Esophagus muscularis mucosa (tissue), 4 donors: ENCODE data around the gene HS1BP3. TPM values are rescaled to one million over a fixed set of nuclear protein-coding genes. Genes with fewer than 3 reads are reported as not detected.

Experiments used
- DNase-seq: peaks from one replicate; pipeline ENCODE4 v3.0.0-alpha.2; 2017; ENCODE audit errors: extremely low spot score
- H3K27ac ChIP-seq, 4 donors: fragments of 200-600 bp; sonication (generic); replicated peaks in 1 of 4; 1 replicate in 3 of 4; 2 replicates in 1 of 4; pipeline ENCODE4 v1.5.1; 2016 to 2019; ENCODE audit warnings: mild to moderate bottlenecking in 1 of 4
- H3K27me3 ChIP-seq, 4 donors: fragments of 200-600 bp; sonication (generic); one replicate each; pipeline versions ENCODE4 v1.5.1 to v1.6.0; 2016 to 2019
- H3K36me3 ChIP-seq, 4 donors: fragments of 200-600 bp; sonication (generic); one replicate each; pipeline ENCODE4 v1.5.1; 2016 to 2019
- H3K4me1 ChIP-seq, 4 donors: fragments of 200-600 bp; sonication (generic); one replicate each; pipeline ENCODE4 v1.5.1; 2016 to 2019
- H3K4me3 ChIP-seq, 4 donors: fragments of 200-600 bp; sonication (generic); 1 replicate in 2 of 4; 2 replicates in 2 of 4; pipeline ENCODE4 v1.5.1; 2016 to 2019; ENCODE audit warnings: mild to moderate bottlenecking in 4 of 4, moderate library complexity in 1 of 4
- H3K9me3 ChIP-seq, 4 donors: fragments of 200-600 bp; sonication (generic); 1 replicate in 3 of 4; 2 replicates in 1 of 4; pipeline ENCODE4 v1.5.1; 2016 to 2019
- CTCF ChIP-seq, 3 experiments: fragments of 200-600 bp in 2 of 3; fragments of 450-650 bp in 1 of 3; sonication (generic) in 2 of 3; IDR thresholded peaks; one replicate each; pipeline ENCODE4 v1.5.1; 2017 to 2019; ENCODE audit warnings: antibody characterized with exemption in 3 of 3, mild to moderate bottlenecking in 2 of 3, moderate library complexity in 1 of 3
- EP300 ChIP-seq: sonication (generic); formaldehyde crosslinking; IDR thresholded peaks from one replicate; pipeline ENCODE4 v1.6.1; 2017; ENCODE audit warnings: antibody characterized with exemption
- POLR2A ChIP-seq: fragments of 450-650 bp; IDR thresholded peaks from one replicate; pipeline ENCODE4 v1.6.1; 2017; ENCODE audit warnings: antibody characterized with exemption, moderate library complexity, mild to moderate bottlenecking, low read depth
- POLR2AphosphoS5 ChIP-seq, 2 donors: sonication (generic); formaldehyde crosslinking; IDR thresholded peaks; one replicate each; pipeline ENCODE4 v1.6.1; 2017; ENCODE audit warnings: antibody characterized with exemption in 2 of 2
- WGBS: methylation state at CpG from one replicate; pipeline ENCODE4 v1.1.5; 2018; 5-methylcytosine and 5-hydroxymethylcytosine counted together
- intact Hi-C: fragments of 100-400 bp; cut with DNase I; formaldehyde crosslinking; loops from one replicate; pipeline ENCODE4 v1.15.1; 2023
- total RNA-seq, 4 donors: library from RNA; depleted of rRNA; stranded (reverse); fragments of >200 nt; gene quantifications; one replicate each; pipeline versions ENCODE4 v1.1.0 to v1.2.1, GENCODE V29; 2016

The HS1BP3 gene
- total RNA-seq, 4 donors from 2014 or later, result 42.6 to 95.6 (median 60.0) TPM

GRCh38 chr2:20584399-20585358, 66.2 kb downstream of the HS1BP3 start:
- Histone ChIP-seq H3K27ac (peak overlapping the region; percentile 76 to 83 (median 79)), H3K9me3 (peaks cover 0 to 7% (median 5%) of the 10 kb centered on the region in 4 donors), H3K4me3 (no peak overlapping the region), H3K4me1 (peaks cover 54 to 63% (median 56%) of the 10 kb centered on the region in 4 donors), H3K27me3 (no peaks in the 10 kb centered on the region), H3K36me3 (no peaks in the 10 kb centered on the region)
- TF ChIP-seq POLR2AphosphoS5 (IDR thresholded peaks at IDR 0.05), result peak; percentile 90
- no peak for TF ChIP-seq EP300
- no peak for DNase-seq
- intact Hi-C loops, result no loop called here
- 70% methylated on average over 10 of the region's 11 CpGs for WGBS

DNA sequence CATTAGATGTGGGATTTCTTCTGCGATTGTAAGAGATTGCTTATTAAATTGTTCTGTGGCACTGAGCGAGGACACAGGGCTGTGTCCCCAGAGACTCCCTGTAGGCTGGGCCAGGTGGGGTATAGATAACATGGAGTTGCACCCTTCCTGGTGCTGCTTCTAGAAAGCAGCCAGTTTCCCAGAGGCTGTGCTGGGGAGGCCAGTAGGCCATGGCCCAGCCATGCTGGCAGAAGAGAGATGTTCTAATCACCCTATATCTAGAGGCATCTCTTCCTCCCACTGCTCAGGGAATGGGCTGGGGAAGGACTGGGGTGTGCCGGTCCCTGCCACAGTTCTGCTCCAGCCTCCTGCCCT, 66.9 kb downstream of the HS1BP3 start:
- DNase-seq, result no peak
- Histone ChIP-seq H3K9me3 (peaks cover 0 to 7% (median 5%) of the 10 kb centered on the region in 4 donors), H3K27ac (peak overlapping the region; percentile 76 to 83 (median 79)), H3K4me3 (no peak overlapping the region), H3K27me3 (no peaks in the 10 kb centered on the region), H3K4me1 (peaks cover 57 to 64% (median 59%) of the 10 kb centered on the region in 4 donors), H3K36me3 (no peaks in the 10 kb centered on the region)
- intact Hi-C loops, result no loop called here
- TF ChIP-seq EP300 (no peak), CTCF (IDR thresholded peaks at IDR 0.05) (no peak), POLR2A (no peak), POLR2AphosphoS5 (IDR thresholded peaks at IDR 0.05) (no peak)
- WGBS, result 74% methylated on average over 3 of the region's 3 CpGs

- Histone ChIP-seq H3K36me3 (no peaks in the 10 kb centered on the region), H3K4me1 (peaks cover 62 to 70% (median 64%) of the 10 kb centered on the region in 4 donors), H3K27me3 (no peaks in the 10 kb centered on the region), H3K9me3 (peaks cover 0 to 7% (median 5%) of the 10 kb centered on the region in 4 donors), H3K27ac (peak overlapping the region; percentile 76 to 83 (median 79)), H3K4me3 (no peak overlapping the region)
- no peak for TF ChIP-seq CTCF (IDR thresholded peaks at IDR 0.05)
- TF ChIP-seq POLR2A, result no peak
- TF ChIP-seq EP300, result no peak
- TF ChIP-seq POLR2AphosphoS5 (IDR thresholded peaks at IDR 0.05), result no peak
- DNase-seq, result no peak
- intact Hi-C loops, result no loop called here
- 100% methylated on average over 4 of the region's 7 CpGs for WGBS
Measured at GRCh38 chr2:20583425-20583881, 67.4 kb downstream of the HS1BP3 start.

DNA sequence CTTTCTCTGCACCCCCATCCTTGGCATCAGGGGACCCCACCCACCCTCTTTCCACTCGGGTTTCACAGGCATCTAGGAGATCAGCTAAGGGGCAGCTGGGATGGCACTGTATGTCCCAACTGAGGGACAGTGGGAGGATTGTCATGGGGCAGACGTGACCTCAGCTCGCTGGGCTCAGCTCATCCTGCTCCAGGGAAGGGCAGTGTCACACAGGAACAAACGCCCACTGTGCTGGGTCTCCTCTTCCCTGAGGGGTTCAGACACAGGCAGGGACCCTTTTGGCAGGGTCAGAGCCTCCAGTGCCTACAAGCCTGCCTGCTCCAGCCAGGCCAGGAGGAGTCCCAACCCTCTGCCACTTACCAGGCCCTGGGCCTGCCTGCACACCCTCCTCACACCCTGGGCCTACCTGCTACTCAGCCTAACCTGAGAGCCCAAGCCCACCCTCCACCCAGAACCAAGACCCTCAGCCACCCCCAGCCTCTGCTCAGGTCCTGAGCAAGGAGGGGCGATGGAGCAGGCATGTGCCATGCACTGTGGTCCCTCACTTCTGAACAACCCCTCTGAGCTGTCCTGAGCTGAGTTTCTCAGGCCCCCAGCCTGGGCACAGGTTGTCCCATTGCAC, 68.2 kb downstream of the HS1BP3 start:
- peak overlapping the region; percentile 76 to 83 (median 79) for H3K27ac ChIP-seq
- no peak for DNase-seq
- H3K9me3 ChIP-seq, result peaks cover 0 to 7% (median 5%) of the 10 kb centered on the region in 4 donors
- no peak overlapping the region for H3K4me3 ChIP-seq
- H3K36me3 ChIP-seq, result no peaks in the 10 kb centered on the region
- peaks cover 70 to 77% (median 72%) of the 10 kb centered on the region in 4 donors for H3K4me1 ChIP-seq
- TF ChIP-seq POLR2A (no peak), CTCF (IDR thresholded peaks at IDR 0.05) (no peak), POLR2AphosphoS5 (IDR thresholded peaks at IDR 0.05) (peak in 1 of 2 donors; percentile 12), EP300 (no peak)
- no peaks in the 10 kb centered on the region for H3K27me3 ChIP-seq
- 43% methylated on average over 1 of the region's 5 CpGs for WGBS
- intact Hi-C loops, result no loop called here
